HCT116 (cell line): Measurements from ENCODE around the gene KLK7. TPM values are rescaled to one million over a fixed set of nuclear protein-coding genes. Genes with fewer than 3 reads are reported as not detected.

Source experiments
- ATAC-seq: fragments of 200-7000 bp; cut with Tn5 transposase; 2 replicates; pipeline ENCODE4 v1.9.1; 2020; ENCODE audit warnings: mild to moderate bottlenecking, moderate library complexity
- BruUV-seq: library from RNA; stranded (reverse); fragments of 400-500 nt; replicated peaks from 2 replicates; lab custom pipeline; 2021; lab: Mats Ljungman, UMichigan
- CTCF ChIA-PET: fragments of 300-600 bp; sonication (Branson Sonifier 250); formaldehyde crosslinking; loops from one replicate; lab custom pipeline; 2021; ENCODE audit warnings: antibody characterized with exemption; lab: Charles Lee
- POLR2A ChIA-PET: fragments of 300-600, 350-600 bp; sonication (Branson Sonifier 250); formaldehyde crosslinking; loops from one replicate; lab custom pipeline; 2021; ENCODE audit warnings: antibody characterized with exemption; lab: Charles Lee
- RAD21 ChIA-PET, 2 experiments: fragments of 300-600 bp; sonication (Branson Sonifier 250); formaldehyde crosslinking; loops; one replicate each; lab custom pipeline; 2023; ENCODE audit warnings: low total read pairs in 2 of 2; ENCODE audit not compliant: uncharacterized antibody in 2 of 2, unreplicated experiment in 2 of 2, low non-redundant PET in 1 of 2; lab: Charles Lee
- DNase-seq: peaks from one replicate; pipeline ENCODE4 v3.0.0-alpha.2; 2010; ENCODE audit warnings: low read depth, low spot score
- H2AFZ ChIP-seq: fragments of 200-600 bp; shearing (Covaris generic), sonication (generic); 2 replicates; pipeline ENCODE4 v1.6.1; 2017; ENCODE audit warnings: low read depth, mixed run types, mixed read lengths, antibody characterized with exemption, low read length; ENCODE audit not compliant: poor library complexity, severe bottlenecking
- H3K27ac ChIP-seq: 2 replicates; pipeline ENCODE4 v1.5.1; 2012; ENCODE audit warnings: low read depth, low read length
- H3K27me3 ChIP-seq: fragments of 200-600 bp; sonication (generic); 2 replicates; pipeline ENCODE4 v1.6.1; 2016; ENCODE audit warnings: mixed run types, low read length, mixed read lengths; ENCODE audit not compliant: insufficient read depth
- H3K36me3 ChIP-seq, 2 experiments: fragments of 200-500 bp in 1 of 2; fragments of 200-600 bp in 1 of 2; sonication (Bioruptor generic) in 1 of 2; sonication (generic) in 1 of 2; 2 replicates each; pipeline versions ENCODE4 v1.5.1 to v1.6.1; 2014 to 2016; ENCODE audit warnings: low read length in 2 of 2, inconsistent platforms in 1 of 2, mixed read lengths in 1 of 2, mixed run types in 1 of 2; ENCODE audit not compliant: insufficient read depth in 2 of 2, control insufficient read depth in 1 of 2
- H3K4me1 ChIP-seq, 2 experiments: fragments of 200-600 bp in 1 of 2; sonication (generic) in 1 of 2; 2 replicates each; pipeline versions ENCODE4 v1.5.1 to v1.6.1; 2012 to 2017; ENCODE audit warnings: low read length in 2 of 2, inconsistent platforms in 1 of 2, mild to moderate bottlenecking in 1 of 2, mixed read lengths in 1 of 2, mixed run types in 1 of 2, moderate library complexity in 1 of 2; ENCODE audit not compliant: insufficient read depth in 2 of 2, control insufficient read depth in 1 of 2
- H3K4me2 ChIP-seq: fragments of 200-600 bp; sonication (generic); 2 replicates; pipeline ENCODE4 v1.6.1; 2017; ENCODE audit warnings: mixed run types, low read length, mixed read lengths
- H3K4me3 ChIP-seq, 2 experiments: fragments of 200-600 bp in 1 of 2; sonication (generic) in 1 of 2; replicated peaks in 1 of 2; 2 replicates each; pipeline ENCODE4 v1.5.1; 2011 to 2016; ENCODE audit warnings: low read length in 2 of 2, control low read depth in 1 of 2, low read depth in 1 of 2, mild to moderate bottlenecking in 1 of 2, mixed read lengths in 1 of 2, mixed run types in 1 of 2
- H3K79me2 ChIP-seq: fragments of 200-600 bp; sonication (generic); 2 replicates; pipeline ENCODE4 v1.6.1; 2017; ENCODE audit warnings: mild to moderate bottlenecking, mixed run types, low read length, moderate library complexity, mixed read lengths; ENCODE audit not compliant: insufficient read depth
- H3K9ac ChIP-seq: fragments of 200-600 bp; sonication (generic); 2 replicates; pipeline ENCODE4 v1.6.1; 2016; ENCODE audit warnings: low read length, mixed read lengths
- H3K9me2 ChIP-seq: fragments of 200-600 bp; sonication (generic), shearing (Covaris generic); 2 replicates; pipeline ENCODE4 v1.6.1; 2017; ENCODE audit warnings: mixed run types, mild to moderate bottlenecking, moderate library complexity; ENCODE audit not compliant: insufficient read depth
- H3K9me3 ChIP-seq, 2 experiments: fragments of 200-500 bp in 1 of 2; fragments of 200-600 bp in 1 of 2; sonication (Bioruptor generic) in 1 of 2; sonication (generic) in 1 of 2; 2 replicates each; pipeline ENCODE4 v1.6.1; 2014 to 2017; ENCODE audit warnings: low read length in 2 of 2, mixed read lengths in 2 of 2, inconsistent platforms in 1 of 2, low read depth in 1 of 2, mild to moderate bottlenecking in 1 of 2, mixed run types in 1 of 2, moderate library complexity in 1 of 2; ENCODE audit not compliant: control insufficient read depth in 1 of 2, insufficient read depth in 1 of 2
- H4K20me1 ChIP-seq: fragments of 200-600 bp; sonication (generic), shearing (Covaris generic); 2 replicates; pipeline ENCODE4 v1.6.1; 2017; ENCODE audit warnings: mixed run types, mild to moderate bottlenecking, moderate library complexity; ENCODE audit not compliant: insufficient read depth
- ATF3 ChIP-seq: IDR thresholded peaks from 2 replicates; pipeline ENCODE4 v1.6.1; 2012
- CEBPB ChIP-seq: IDR thresholded peaks from 2 replicates; pipeline ENCODE4 v1.6.1; 2012; ENCODE audit warnings: low read depth
- EGR1 ChIP-seq: IDR thresholded peaks from 2 replicates; pipeline ENCODE4 v1.6.1; 2012; ENCODE audit warnings: low read depth
- ELF1 ChIP-seq: IDR thresholded peaks from 2 replicates; pipeline ENCODE4 v1.6.1; 2012; ENCODE audit warnings: low read depth, borderline replicate concordance
- EZH2 ChIP-seq: fragments of 200-600 bp; sonication (generic); IDR thresholded peaks from 2 replicates; pipeline ENCODE4 v1.6.1; 2017; ENCODE audit warnings: antibody characterized with exemption, mixed run types
- EZH2phosphoT487 ChIP-seq: fragments of 200-600 bp; IDR thresholded peaks from 2 replicates; pipeline ENCODE4 v1.6.1; 2018; ENCODE audit warnings: antibody characterized with exemption, borderline replicate concordance
- FOSL1 ChIP-seq: IDR thresholded peaks from 2 replicates; pipeline ENCODE4 v1.6.1; 2012; ENCODE audit warnings: low read depth
- JUND ChIP-seq: IDR thresholded peaks from 2 replicates; pipeline ENCODE4 v1.6.1; 2012
- POLR2AphosphoS5 ChIP-seq: IDR thresholded peaks from 2 replicates; pipeline ENCODE4 v1.6.1; 2011; ENCODE audit warnings: mild to moderate bottlenecking, low read depth, low read length, moderate library complexity
- RAD21 ChIP-seq: IDR thresholded peaks from 2 replicates; pipeline ENCODE4 v1.6.1; 2012; ENCODE audit warnings: low read depth, mild to moderate bottlenecking
- REST ChIP-seq: IDR thresholded peaks from 2 replicates; pipeline ENCODE4 v1.6.1; 2012; ENCODE audit warnings: low read depth
- SRF ChIP-seq: IDR thresholded peaks from 2 replicates; pipeline ENCODE4 v1.6.1; 2012; ENCODE audit warnings: low read depth
- ZBTB33 ChIP-seq: IDR thresholded peaks from 2 replicates; pipeline ENCODE4 v1.6.1; 2011; ENCODE audit warnings: mild to moderate bottlenecking, low read length, moderate library complexity; ENCODE audit not compliant: insufficient replicate concordance; ENCODE audit errors: extremely low read depth
- ZFX ChIP-seq: fragments of 450-650 bp; IDR thresholded peaks from 2 replicates; pipeline ENCODE4 v1.6.1; 2017
- ZNF274 ChIP-seq: fragments of 200-500 bp; sonication (Bioruptor generic); IDR thresholded peaks from 2 replicates; pipeline ENCODE4 v1.6.1; 2014; ENCODE audit warnings: mild to moderate bottlenecking, low read depth, low read length, inconsistent platforms
- intact Hi-C: fragments of 100-400 bp; cut with micrococcal nuclease; formaldehyde crosslinking; loops from 2 replicates; pipeline ENCODE4 v1.10.0; 2022
- total RNA-seq: library from RNA; stranded (reverse); gene quantifications from one replicate; pipeline ENCODE4 v1.2.1, GENCODE V29; 2021; ENCODE audit not compliant: unreplicated experiment

The KLK7 gene
- total RNA-seq, 1 experiment from 2014 or later = 30.5 TPM

- H4K20me1 ChIP-seq = no peaks in the 10 kb centered on the region
- H3K27ac ChIP-seq = no peak overlapping the region; the same call in 1 of the 2 replicates
- TF ChIP-seq POLR2AphosphoS5 = no peak
- TF ChIP-seq REST = no peak
- TF ChIP-seq EZH2 = no peak
- TF ChIP-seq JUND = no peak
- TF ChIP-seq ZBTB33 = no peak
- no peak for TF ChIP-seq CEBPB
- no peak for TF ChIP-seq EGR1
- TF ChIP-seq EZH2phosphoT487 = no peak
- TF ChIP-seq ZFX = no peak
- no peak for TF ChIP-seq RAD21
- no peak for TF ChIP-seq FOSL1
- no peak for TF ChIP-seq ZNF274
- TF ChIP-seq ELF1 = no peak
- no peak for TF ChIP-seq ATF3
- TF ChIP-seq SRF = no peak
- no peaks in the 10 kb centered on the region for H3K27me3 ChIP-seq
- DNase-seq (no peak), ATAC-seq (no peak)
- ChIA-PET RAD21 (no interaction called here), CTCF (interaction anchor here (0.6 kb wide), 1 partner anchor 34 kb away, joined by 3 read pairs; no protein-coding TSS in a partner anchor), POLR2A (no interaction called here)
- no peaks in the 10 kb centered on the region for H3K9me3 ChIP-seq
- no peaks in the 10 kb centered on the region for H3K79me2 ChIP-seq
- peaks cover 29 to 54% of the 10 kb centered on the region in 2 experiments for H3K4me1 ChIP-seq
- intact Hi-C loops = no loop called here
- H2AFZ ChIP-seq = no peak overlapping the region
- no peaks in the 10 kb centered on the region for H3K36me3 ChIP-seq
- no TSS peak for BruUV-seq
- no peak overlapping the region for H3K9ac ChIP-seq
- H3K4me2 ChIP-seq = no peak overlapping the region
- H3K9me2 ChIP-seq = no peaks in the 10 kb centered on the region
- no peak overlapping the region for H3K4me3 ChIP-seq
Measured at GRCh38 chr19:50982186-50982585, 1.5 kb downstream of the KLK7 start.
